HG02885 (cell line): ENCODE data around the gene RNF133.
"Not testable (repeated sequence)": the region's sequence is repeated elsewhere in the genome, so short reads cannot be mapped to it uniquely, and the experiment has no call there.

Experiments used
- ATAC-seq: cut with Tn5 transposase; IDR thresholded peaks from one replicate; pipeline ENCODE4 v1.9.1; 2021; ENCODE audit warnings: mild to moderate bottlenecking; ENCODE audit not compliant: unreplicated experiment, poor library complexity

RNF133 gene

DNA sequence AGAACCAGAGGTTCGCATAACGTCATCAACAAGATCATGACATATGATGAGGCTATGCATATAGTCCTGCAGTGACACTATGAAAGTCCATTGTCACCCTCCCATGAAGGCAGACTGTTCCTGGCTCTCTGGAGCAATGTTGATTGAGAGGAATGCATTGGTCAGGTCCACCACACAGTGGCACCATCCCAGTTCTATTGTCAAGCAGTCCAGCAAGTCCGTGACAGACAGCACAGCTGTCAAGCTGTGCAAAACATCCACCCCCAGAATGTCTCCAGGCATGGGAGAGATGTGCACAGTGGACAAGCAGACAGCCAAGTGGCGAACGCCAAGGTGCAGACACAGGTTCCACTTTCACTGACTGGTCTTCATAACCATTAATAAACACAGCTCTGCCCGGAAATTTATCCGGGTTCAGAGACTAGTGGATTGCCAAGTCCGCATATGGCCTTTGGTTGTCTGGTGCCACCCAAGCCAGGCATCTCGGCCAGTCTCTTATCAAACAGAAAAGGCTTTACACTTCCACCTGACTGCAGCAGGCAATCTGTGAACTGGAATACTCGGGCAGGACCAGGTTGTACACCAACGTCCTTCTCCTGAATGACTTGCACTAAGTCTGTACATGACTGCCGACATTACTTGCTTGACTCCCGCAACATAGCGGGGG is 7.2 kb downstream of the RNF133 start:
- ATAC-seq: no peak

DNA sequence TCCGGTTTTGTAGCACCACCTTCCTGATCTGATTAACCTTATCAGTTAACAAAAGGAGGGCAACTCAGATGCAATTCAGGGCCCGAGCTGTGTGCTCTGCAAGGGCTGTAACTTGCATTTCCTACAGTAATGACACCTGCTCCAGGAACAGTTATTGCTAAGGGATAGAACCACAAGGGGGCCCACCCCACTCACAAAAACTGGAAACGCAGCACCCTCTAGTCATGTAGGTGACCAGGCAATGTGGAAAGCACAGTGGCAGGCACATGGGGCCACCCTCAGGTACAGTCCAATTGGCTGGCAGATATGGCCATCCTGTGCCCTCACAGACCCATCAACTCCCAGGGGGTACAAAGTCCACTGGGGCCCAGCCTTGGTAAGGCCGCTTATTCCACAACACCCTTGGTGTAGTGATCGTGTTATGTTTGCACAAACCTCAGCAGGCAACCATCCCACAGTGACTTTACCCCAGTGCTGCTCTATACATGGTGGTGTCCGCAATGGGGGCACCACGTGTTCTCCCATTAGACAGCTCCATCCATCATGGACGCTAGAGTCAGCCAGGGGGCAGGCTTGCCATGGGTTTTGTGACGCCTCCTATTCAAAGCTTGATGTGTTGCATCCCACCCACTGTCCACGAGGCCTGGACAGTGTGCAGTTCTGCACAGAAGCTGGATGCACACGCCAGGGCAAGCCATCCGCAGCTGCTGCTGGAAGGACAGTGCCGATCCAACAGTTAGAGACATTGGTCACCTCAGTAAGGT is 9.4 kb downstream of the RNF133 start:
- ATAC-seq: no peak

GRCh38 chr7:122688400-122688998 is 10.4 kb downstream of the RNF133 start:
- ATAC-seq: no peak

DNA sequence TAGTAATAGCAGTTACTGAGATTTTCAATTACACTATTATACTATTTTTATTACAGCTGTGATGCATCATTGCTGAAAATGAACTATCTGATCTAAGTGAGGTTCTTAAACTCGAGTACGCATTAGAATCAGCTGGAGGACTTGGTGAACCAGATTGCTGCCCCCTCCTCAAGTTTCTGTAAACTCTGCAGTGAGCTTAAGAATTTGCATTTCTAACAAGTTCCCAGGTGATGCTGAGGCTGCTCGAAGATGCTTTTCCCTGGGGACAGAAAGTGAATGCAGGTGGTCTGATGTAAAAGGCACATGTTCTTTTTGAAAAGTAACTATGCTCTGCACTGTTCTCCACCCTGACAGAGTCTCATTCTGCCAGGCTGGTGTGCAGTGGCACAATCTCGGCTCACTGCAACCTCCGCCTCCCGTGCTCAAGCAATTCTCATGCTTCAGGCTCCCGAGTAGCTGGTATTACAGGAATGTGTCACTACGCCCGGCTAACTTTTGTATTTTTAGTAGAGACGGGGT is 12.5 kb downstream of the RNF133 start:
- ATAC-seq: no peak

DNA sequence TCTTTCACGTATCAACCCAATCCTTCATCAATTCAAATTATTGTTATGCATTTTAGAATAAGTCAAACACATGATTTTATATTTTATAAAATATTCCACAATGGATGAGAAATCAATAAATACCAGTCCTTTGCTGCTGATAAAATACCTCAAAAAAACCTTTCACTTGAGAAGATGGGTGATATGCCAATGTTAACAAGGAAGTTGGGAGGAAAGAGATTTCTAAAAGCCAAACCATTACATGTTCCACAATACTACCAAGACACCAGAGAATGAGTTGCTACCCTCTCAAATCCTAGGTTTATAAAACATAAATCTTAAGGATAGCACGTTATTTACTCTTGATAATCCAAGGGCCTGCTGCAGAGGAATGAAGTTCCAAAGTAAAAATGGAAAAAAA is 14.4 kb downstream of the RNF133 start:
- ATAC-seq: no peak

DNA sequence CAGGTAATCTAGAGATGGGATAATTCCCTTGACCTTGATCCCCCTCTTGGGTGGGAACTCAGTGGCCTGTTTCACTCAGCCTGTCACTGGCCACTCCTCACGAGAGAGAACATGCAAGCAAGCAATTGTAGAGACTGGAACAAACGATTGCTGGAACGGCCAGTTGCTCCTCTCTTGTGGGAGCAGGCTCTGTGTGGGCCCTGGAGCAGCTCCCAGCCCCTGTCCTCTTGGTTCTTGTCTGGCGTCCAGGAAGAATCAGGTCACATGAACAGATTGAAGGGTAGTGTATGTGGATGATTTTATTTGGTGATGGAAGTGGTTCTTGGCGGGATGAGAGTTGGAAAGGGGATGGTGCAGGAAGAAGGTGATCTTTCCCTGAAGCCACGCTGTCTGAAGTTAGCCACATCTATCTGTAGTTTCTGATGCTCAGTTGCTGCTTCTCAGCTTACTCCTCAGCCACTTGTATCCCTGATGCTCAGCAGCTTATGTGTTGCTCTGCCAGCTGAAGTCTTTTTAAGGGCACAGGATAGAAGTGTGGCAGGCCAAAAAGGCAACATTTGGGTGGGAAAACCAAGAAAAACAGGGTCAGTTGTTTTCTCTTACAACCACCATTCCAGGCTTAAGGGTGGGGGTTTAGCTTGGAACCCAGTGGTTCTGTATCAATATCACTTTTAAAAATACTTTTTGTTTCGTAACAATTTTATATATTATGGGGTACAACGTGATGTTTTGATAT is 15.9 kb downstream of the RNF133 start:
- no peak for ATAC-seq

DNA sequence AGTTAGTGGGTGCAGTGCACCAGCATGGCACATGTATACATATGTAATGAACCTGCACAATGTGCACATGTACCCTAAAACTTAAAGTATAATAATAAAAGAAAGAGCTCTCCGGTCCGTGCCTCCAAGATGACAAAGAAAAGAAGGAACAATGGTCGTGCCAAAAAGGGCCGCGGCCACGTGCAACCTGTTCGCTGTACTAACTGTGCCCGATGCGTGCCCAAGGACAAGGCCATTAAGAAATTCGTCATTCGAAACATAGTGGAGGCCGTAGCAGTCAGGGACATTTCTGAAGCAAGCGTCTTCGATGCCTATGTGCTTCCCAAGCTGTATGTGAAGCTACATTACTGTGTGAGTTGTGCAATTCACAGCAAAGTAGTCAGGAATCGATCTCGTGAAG is 17.7 kb downstream of the RNF133 start:
- not testable (repeated sequence) for ATAC-seq

GRCh38 chr7:122679813-122680212 is 19.1 kb downstream of the RNF133 start:
- no peak for ATAC-seq

GRCh38 chr7:122679269-122679709 is 19.6 kb downstream of the RNF133 start:
- not testable (repeated sequence) for ATAC-seq

DNA sequence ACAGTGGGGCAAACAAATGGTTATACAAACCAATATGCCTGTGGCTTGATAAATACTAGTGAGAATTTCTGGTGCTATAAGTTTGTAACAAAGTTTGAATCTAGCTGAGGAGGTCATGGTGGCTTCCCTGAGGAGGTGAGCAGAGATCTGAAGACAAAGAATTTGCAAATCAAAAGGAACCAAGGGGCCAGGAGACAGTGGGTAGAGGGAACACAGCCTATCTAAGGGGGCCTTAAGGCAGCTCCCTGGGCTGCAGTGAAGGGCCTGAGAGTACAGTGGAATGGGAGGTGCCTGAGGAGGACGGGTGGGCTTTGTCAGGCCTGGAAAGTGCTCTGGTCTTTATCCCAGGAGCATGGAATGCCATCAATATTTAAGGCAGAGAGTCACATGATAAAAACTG is 21.8 kb downstream of the RNF133 start:
- no peak for ATAC-seq

DNA sequence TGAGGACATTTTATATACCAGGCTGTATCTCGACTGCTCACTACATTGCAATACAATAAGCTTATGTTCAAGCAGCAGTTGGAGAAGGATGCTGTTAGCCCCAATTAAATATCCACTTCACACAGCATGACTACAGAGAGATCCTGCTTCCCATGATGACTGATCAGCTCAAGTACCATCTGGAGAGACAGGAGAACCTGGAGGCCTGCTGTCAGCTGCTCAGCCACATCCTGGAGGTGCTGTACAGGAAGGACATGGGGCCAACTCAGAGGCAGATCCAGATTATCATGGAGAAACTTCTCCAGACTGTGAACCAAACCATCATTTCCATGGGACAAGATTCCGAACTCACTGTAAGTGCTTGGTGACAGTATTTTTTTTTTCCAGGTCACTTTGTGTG is 22.5 kb downstream of the RNF133 start:
- no peak for ATAC-seq

GRCh38 chr7:122675621-122676020 is 23.3 kb downstream of the RNF133 start:
- ATAC-seq: no peak

- ATAC-seq: no peak
Measured at GRCh38 chr7:122675011-122675410, 23.9 kb downstream of the RNF133 start.

DNA sequence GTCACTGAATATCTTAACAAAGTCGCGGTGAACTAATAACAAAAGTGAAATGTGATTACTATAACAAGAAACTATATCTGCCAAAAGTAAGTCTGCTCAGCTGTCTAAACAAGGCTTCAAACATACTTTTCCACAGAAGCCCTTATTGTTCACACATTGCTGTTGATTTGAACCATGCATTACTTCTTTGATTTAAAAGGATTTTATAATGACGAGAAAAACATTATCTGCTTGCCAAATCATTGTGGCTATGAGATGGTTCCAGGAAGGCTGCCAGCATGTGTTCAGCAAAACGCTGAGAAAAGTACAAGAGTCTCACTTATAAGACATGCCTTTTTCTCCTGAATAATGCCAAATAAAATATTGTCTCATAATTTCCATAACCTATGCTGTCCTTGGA is 24.4 kb downstream of the RNF133 start:
- no peak for ATAC-seq

GRCh38 chr7:122673951-122674350 is 25.0 kb downstream of the RNF133 start:
- ATAC-seq: no peak

DNA sequence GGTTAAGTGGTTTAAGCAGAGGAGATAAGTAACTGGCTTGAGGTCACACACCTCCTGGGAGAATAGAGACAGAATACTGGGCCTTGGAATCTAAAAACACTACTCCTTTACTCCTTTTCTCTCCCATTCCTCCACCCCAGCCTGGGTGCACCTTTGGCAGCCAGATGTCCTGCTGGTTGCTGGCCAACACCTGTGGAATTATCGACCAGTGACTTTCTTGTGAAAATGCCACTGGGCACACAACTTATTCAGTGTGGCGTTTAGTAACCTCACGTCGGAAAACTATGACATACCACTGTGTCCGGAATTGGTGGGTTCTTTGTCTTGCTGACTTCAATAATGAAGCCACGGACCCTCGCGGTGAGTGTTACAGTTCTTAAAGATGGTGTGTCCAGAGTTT is 26.4 kb downstream of the RNF133 start:
- ATAC-seq: no peak

- ATAC-seq: no peak
Measured at GRCh38 chr7:122663733-122664132, 35.2 kb downstream of the RNF133 start.

- no peak for ATAC-seq
Measured at GRCh38 chr7:122658856-122659255, 40.1 kb downstream of the RNF133 start.

DNA sequence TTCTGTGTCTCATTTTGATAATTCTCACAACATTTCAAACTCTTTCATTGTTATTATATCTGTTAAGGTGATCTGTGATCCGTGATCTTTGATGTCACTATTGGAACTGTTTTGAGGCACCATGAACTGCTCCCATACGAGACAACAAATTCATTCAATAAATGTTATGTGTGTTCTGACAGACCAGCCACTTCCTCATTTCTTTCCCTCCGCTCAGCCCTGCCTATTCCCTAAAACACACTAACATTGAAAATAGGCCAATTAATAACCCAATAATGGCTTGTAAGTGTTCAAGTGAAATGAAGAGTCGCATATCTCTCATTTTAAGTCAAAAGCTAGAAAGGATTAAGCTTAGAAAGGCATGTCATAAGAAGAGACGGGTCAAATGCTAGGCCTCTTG is 45.2 kb downstream of the RNF133 start:
- ATAC-seq: no peak

- ATAC-seq: no peak
Measured at GRCh38 chr7:122652876-122653275, 46.0 kb downstream of the RNF133 start.

GRCh38 chr7:122651451-122651850 is 47.5 kb downstream of the RNF133 start:
- no peak for ATAC-seq
